ENCODE results near the gene RNPS1.

DNA sequence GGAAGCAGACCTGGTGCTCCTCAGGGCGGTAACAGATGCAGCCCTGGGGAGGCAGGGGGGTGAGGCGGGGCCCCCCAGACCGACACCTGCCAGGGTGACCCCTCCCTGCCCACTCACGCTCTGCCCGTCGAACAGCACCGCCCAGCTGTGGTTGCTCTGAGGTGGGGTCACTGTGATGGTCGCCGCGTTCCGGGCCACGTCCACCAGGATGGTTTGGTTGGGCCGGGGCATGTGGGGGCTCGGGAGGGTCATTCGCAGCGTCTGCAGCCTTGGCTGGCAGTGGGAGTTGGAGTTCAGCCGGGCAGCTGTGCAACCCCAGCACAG, 58.0 kb downstream of the RNPS1 start:
- TF ChIP-seq POLR2A (IDR thresholded peaks at IDR 0.05; ENCODE audit: low read depth, low read length) = no peak
- TF ChIP-seq POLR2AphosphoS5 (IDR thresholded peaks at IDR 0.05; ENCODE audit: low read depth, low read length) = no peak

Data from GM12892 (cell line).